Measurements from ENCODE around the gene B4GALT5.

Gene B4GALT5

GRCh38 chr20:49599746-49600113, 113.9 kb downstream of the B4GALT5 start:
- Mint-ChIP-seq H3K9me3 (no peaks in the 10 kb centered on the region), H3K27ac (peak overlapping the region in 1 of 2 donors; percentile 66), H3K36me3 (ENCODE audit: insufficient read depth) (peaks cover 4% of the 10 kb centered on the region), H3K4me1 (ENCODE audit: low read depth in 2 of 2) (peaks cover 22 to 23% of the 10 kb centered on the region in 2 donors), H3K4me3 (no peak overlapping the region), H3K27me3 (no peaks in the 10 kb centered on the region)
- DNase-seq (no peak), ATAC-seq (replicated peaks) (no peak)

GRCh38 chr20:49597825-49598395, 115.8 kb downstream of the B4GALT5 start:
- Mint-ChIP-seq H3K27ac (no peak overlapping the region), H3K4me1 (ENCODE audit: low read depth in 2 of 2) (peaks cover 40 to 41% of the 10 kb centered on the region in 2 donors), H3K27me3 (no peaks in the 10 kb centered on the region), H3K36me3 (ENCODE audit: insufficient read depth) (peaks cover 14% of the 10 kb centered on the region), H3K4me3 (no peak overlapping the region), H3K9me3 (no peaks in the 10 kb centered on the region)
- DNase-seq (no peak), ATAC-seq (replicated peaks) (no peak)

GRCh38 chr20:49595811-49596561, 117.7 kb downstream of the B4GALT5 start:
- Mint-ChIP-seq H3K9me3 (no peaks in the 10 kb centered on the region), H3K36me3 (ENCODE audit: insufficient read depth) (peaks cover 14% of the 10 kb centered on the region), H3K4me3 (peak overlapping the region; percentile 75 to 76), H3K4me1 (ENCODE audit: low read depth in 2 of 2) (peaks cover 56 to 57% of the 10 kb centered on the region in 2 donors), H3K27me3 (no peaks in the 10 kb centered on the region), H3K27ac (peak overlapping the region; percentile 60 to 86)
- DNase-seq = peak in 1 of 3 experiments; percentile 6
- peak; percentile 49 for ATAC-seq (replicated peaks)

DNA sequence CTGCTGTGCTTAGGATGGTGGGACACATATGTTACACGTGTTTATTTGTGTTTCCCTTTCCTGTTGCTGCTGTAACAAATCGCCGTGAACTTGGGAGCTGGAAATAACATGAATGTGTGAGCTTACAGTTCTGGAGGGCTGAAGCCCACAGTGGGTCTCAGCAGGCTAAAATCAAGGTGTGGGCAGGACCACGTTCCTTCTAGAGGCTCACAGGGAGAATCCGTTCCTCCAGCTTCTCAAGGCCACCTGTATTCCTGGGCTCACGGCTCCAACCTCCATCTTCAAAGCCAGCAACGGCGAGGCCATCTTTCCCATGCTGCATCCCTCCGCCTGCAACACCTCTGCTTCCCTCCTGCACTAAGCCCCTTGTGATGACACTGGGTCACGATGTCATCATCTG, 118.3 kb downstream of the B4GALT5 start:
- peak overlapping the region; percentile 75 to 76 for H3K4me3 Mint-ChIP-seq
- ATAC-seq (replicated peaks) = no peak
- no peaks in the 10 kb centered on the region for H3K9me3 Mint-ChIP-seq
- no peaks in the 10 kb centered on the region for H3K27me3 Mint-ChIP-seq
- peaks cover 14% of the 10 kb centered on the region for H3K36me3 Mint-ChIP-seq (ENCODE audit: insufficient read depth)
- H3K4me1 Mint-ChIP-seq (ENCODE audit: low read depth in 2 of 2) = peaks cover 59 to 62% of the 10 kb centered on the region in 2 donors
- no peak for DNase-seq
- H3K27ac Mint-ChIP-seq = peak overlapping the region; percentile 60 to 86

- ATAC-seq (replicated peaks) = no peak
These were observed 118.8 kb downstream of the B4GALT5 start for GRCh38 chr20:49594931-49595315.

GRCh38 chr20:49594143-49594930, 119.3 kb downstream of the B4GALT5 start:
- H3K27ac Mint-ChIP-seq = peak overlapping the region; percentile 60 to 86
- H3K4me3 Mint-ChIP-seq = peak overlapping the region; percentile 75 to 76
- ATAC-seq (replicated peaks) (peak; percentile 75), DNase-seq (peak in 2 of 3 experiments; percentile 14 to 17)
- H3K4me1 Mint-ChIP-seq (ENCODE audit: low read depth in 2 of 2) = peaks cover 61 to 68% of the 10 kb centered on the region in 2 donors
- no peaks in the 10 kb centered on the region for H3K9me3 Mint-ChIP-seq
- peaks cover 14% of the 10 kb centered on the region for H3K36me3 Mint-ChIP-seq (ENCODE audit: insufficient read depth)
- H3K27me3 Mint-ChIP-seq = no peaks in the 10 kb centered on the region

More at GRCh38 chr20:49594931-49595315, 118.8 kb downstream of the B4GALT5 start:
- Mint-ChIP-seq H3K4me3 (peak overlapping the region; percentile 75 to 76), H3K27me3 (no peaks in the 10 kb centered on the region), H3K4me1 (ENCODE audit: low read depth in 2 of 2) (peaks cover 61 to 66% of the 10 kb centered on the region in 2 donors), H3K36me3 (ENCODE audit: insufficient read depth) (peaks cover 14% of the 10 kb centered on the region), H3K27ac (peak overlapping the region; percentile 60 to 86), H3K9me3 (no peaks in the 10 kb centered on the region)
- DNase-seq = no peak

DNA sequence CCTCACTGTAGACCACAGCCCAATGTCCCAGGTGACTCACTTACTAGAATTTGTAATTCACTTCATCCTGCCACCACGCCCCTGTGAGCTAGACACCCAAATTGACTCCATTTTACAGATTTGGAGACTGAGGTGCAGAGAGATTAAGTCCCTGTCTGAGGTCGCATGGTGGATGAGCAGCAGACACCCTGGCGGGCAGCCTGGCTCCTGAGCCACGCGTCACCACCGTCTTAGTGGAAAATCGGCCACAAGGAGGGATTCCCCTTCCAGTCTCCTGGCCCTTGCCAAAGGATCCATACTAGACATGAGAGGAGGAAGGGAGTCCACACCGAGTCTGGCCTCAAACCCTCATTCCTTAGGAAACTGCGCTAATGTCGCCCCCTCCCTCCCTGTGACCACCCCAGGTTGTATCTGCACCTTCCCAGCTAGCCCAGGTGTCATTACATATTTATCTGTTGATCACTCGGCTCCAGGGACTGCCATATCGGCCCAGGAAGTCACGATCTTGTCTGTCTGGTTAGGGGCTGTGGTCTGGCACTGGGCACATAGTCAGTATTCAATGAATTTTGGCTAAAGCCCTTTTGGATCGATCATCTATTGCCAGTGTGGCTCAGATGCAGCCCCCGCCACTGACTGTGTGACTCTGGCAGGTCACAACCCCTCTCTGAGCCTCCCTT, 120.1 kb downstream of the B4GALT5 start:
- no peaks in the 10 kb centered on the region for H3K9me3 Mint-ChIP-seq
- H3K4me1 Mint-ChIP-seq (ENCODE audit: low read depth in 2 of 2) = peaks cover 63 to 68% of the 10 kb centered on the region in 2 donors
- DNase-seq (no peak), ATAC-seq (replicated peaks) (peak; percentile 6)
- H3K36me3 Mint-ChIP-seq (ENCODE audit: insufficient read depth) = peaks cover 14% of the 10 kb centered on the region
- peak overlapping the region; percentile 75 to 76 for H3K4me3 Mint-ChIP-seq
- peak overlapping the region; percentile 60 to 86 for H3K27ac Mint-ChIP-seq
- H3K27me3 Mint-ChIP-seq = no peaks in the 10 kb centered on the region

DNA sequence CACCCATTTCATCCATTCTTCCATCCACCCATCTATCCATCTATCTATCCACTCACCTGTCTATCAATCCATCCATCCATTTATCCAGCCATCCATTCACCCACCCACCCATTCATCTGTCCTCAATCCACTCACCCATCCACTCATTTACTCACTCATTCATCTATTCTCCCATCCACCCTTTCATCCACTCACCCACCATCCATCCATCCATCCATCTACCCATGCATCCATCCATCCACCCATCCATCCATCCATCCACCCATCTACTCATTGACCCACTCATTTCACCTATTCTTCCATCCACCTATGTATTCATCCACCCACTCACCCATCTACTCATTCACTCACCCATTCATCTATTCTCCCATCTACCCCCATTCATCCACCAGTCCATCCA, 121.6 kb downstream of the B4GALT5 start:
- Mint-ChIP-seq H3K4me3 (peak overlapping the region in 1 of 2 donors; percentile 76), H3K27me3 (no peaks in the 10 kb centered on the region), H3K4me1 (ENCODE audit: low read depth in 2 of 2) (peaks cover 60 to 65% of the 10 kb centered on the region in 2 donors), H3K9me3 (no peaks in the 10 kb centered on the region), H3K36me3 (ENCODE audit: insufficient read depth) (peaks cover 11% of the 10 kb centered on the region), H3K27ac (peak overlapping the region in 1 of 2 donors; percentile 60)
- DNase-seq (no peak), ATAC-seq (replicated peaks) (no peak)

- Mint-ChIP-seq H3K4me3 (peak overlapping the region in 1 of 2 donors; percentile 76), H3K36me3 (ENCODE audit: insufficient read depth) (peaks cover 10% of the 10 kb centered on the region), H3K4me1 (ENCODE audit: low read depth in 2 of 2) (peaks cover 58 to 62% of the 10 kb centered on the region in 2 donors), H3K27ac (peak overlapping the region in 1 of 2 donors; percentile 60), H3K27me3 (no peaks in the 10 kb centered on the region), H3K9me3 (no peaks in the 10 kb centered on the region)
- DNase-seq = no peak
- no peak for ATAC-seq (replicated peaks)
These were observed 122.3 kb downstream of the B4GALT5 start for GRCh38 chr20:49591217-49591865.

GRCh38 chr20:49590163-49591017, 123.3 kb downstream of the B4GALT5 start:
- Mint-ChIP-seq H3K4me1 (ENCODE audit: low read depth in 2 of 2) (peaks cover 50 to 53% of the 10 kb centered on the region in 2 donors), H3K27ac (peak overlapping the region in 1 of 2 donors; percentile 71)

GRCh38 chr20:49589747-49590146, 123.9 kb downstream of the B4GALT5 start:
- Mint-ChIP-seq H3K4me3 (no peak overlapping the region), H3K27ac (peak overlapping the region in 1 of 2 donors; percentile 71), H3K36me3 (ENCODE audit: insufficient read depth) (peaks cover 10% of the 10 kb centered on the region), H3K27me3 (peaks cover 0 to 10% of the 10 kb centered on the region in 2 donors), H3K9me3 (no peaks in the 10 kb centered on the region), H3K4me1 (ENCODE audit: low read depth in 2 of 2) (peaks cover 46 to 49% of the 10 kb centered on the region in 2 donors)
- no peak for ATAC-seq (replicated peaks)
- no peak for DNase-seq

More at GRCh38 chr20:49590163-49591017, 123.3 kb downstream of the B4GALT5 start:
- no peaks in the 10 kb centered on the region for H3K9me3 Mint-ChIP-seq
- DNase-seq (no peak), ATAC-seq (replicated peaks) (no peak)
- H3K27me3 Mint-ChIP-seq = peaks cover 0 to 4% of the 10 kb centered on the region in 2 donors
- H3K4me3 Mint-ChIP-seq = no peak overlapping the region
- peaks cover 10% of the 10 kb centered on the region for H3K36me3 Mint-ChIP-seq (ENCODE audit: insufficient read depth)

DNA sequence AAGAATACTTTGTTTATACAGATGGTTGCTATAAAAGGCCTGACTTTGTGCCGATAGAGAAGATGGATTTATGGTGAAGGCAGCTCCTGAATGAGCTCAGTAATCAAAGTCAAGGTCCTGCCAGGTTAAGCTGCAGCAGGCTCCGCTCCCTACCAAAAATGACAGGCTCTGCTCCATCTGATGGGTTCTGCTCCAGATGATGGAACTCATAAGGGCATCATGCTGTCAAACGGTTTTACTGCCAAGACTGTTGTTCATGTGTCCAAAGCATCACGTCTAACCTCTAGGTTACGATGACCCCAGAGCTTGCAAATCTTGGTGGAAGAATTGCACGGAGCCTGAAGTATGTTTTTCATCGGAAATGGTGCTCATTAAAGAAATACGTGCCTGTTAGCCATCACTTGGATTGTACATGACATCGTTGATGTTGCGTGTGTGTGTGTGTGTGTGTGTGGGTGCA, 126.5 kb downstream of the B4GALT5 start:
- Mint-ChIP-seq H3K36me3 (ENCODE audit: insufficient read depth) (no peaks in the 10 kb centered on the region), H3K4me3 (no peak overlapping the region), H3K9me3 (peaks cover 2 to 7% of the 10 kb centered on the region in 2 donors), H3K4me1 (ENCODE audit: low read depth in 2 of 2) (peaks cover 20 to 29% of the 10 kb centered on the region in 2 donors), H3K27ac (no peak overlapping the region), H3K27me3 (peaks cover 0 to 10% of the 10 kb centered on the region in 2 donors)
- ATAC-seq (replicated peaks) = no peak
- DNase-seq = no peak

Measured in effector memory CD8-positive, alpha-beta T cell (primary cell).